Hematopoietic multipotent progenitor cell (in vitro differentiated cells): ENCODE data around the gene WASHC2A. TPM values are rescaled to one million over a fixed set of nuclear protein-coding genes. Genes with fewer than 3 reads are reported as not detected.
"Not testable (repeated sequence)": the region's sequence is repeated elsewhere in the genome, so short reads cannot be mapped to it uniquely, and the experiment has no call there.

Experiments
- DNase-seq, 3 donors: peaks; one replicate each; pipeline ENCODE4 v3.0.0-alpha.2; 2011 to 2015; ENCODE audit warnings: low read depth in 2 of 3, low spot score in 2 of 3
- total RNA-seq: library from RNA; depleted of rRNA; stranded (reverse); fragments of >200 nt; gene quantifications from one replicate; pipeline ENCODE4 v1.2.3, GENCODE V29; 2012

The WASHC2A gene
- total RNA-seq, 1 donor = 16.4 TPM

- not testable (repeated sequence) for DNase-seq
Measured at GRCh38 chr10:50132322-50132721, 64.6 kb downstream of the WASHC2A start.

- not testable (repeated sequence) for DNase-seq
Measured at GRCh38 chr10:50132841-50133240, 65.1 kb downstream of the WASHC2A start.

DNA sequence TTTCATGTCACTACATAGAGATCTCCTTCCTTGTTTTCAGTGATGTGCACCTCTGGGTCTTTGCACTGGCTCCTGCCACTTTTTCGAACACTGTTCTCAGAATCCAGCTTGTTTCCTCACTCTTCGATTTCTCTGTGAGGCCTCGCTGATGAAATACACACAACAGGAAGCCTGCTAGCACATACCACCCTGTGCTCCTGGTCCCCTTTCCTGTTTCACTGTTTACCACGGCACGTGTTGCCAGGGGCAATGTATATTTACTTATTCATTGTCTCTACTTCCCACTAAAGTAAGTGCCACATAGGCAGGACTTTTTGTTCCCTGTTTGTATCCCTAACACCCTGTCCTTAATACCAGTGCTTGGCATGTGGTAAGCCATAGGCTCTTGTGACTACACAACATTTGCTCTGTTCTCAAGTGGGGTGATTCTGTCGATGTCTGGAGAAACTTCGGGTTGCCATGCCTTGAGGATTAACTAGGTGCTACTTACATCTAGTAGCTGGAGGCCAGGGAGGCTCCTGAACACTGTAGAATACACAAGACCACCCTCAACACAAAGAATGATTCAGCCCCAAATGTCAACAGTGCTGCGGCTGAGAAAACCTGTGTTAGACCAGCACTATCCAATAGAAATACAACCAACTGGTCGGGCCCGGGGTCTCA is 75.9 kb downstream of the WASHC2A start:
- peak in 2 of 3 donors; percentile 25 to 79 for DNase-seq

DNA sequence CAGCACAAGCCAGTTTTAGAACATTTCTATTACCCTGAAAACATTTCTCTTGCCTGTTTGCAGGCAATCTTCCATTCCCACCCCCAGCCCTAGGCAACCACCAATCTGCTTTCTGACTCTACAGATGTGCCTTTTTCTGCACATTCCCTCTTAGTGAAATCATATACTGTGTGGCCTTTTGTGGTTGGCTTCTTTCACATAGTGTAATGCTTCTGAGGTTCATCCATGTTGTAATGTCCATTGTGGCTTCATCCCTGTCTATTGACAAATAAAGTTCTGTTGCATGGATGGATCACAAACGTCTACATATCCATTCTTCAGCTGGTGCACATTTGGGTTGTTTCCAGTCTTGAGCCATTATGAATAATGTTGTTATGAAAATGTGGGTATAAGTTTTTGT is 77.8 kb downstream of the WASHC2A start:
- not testable (repeated sequence) for DNase-seq

DNA sequence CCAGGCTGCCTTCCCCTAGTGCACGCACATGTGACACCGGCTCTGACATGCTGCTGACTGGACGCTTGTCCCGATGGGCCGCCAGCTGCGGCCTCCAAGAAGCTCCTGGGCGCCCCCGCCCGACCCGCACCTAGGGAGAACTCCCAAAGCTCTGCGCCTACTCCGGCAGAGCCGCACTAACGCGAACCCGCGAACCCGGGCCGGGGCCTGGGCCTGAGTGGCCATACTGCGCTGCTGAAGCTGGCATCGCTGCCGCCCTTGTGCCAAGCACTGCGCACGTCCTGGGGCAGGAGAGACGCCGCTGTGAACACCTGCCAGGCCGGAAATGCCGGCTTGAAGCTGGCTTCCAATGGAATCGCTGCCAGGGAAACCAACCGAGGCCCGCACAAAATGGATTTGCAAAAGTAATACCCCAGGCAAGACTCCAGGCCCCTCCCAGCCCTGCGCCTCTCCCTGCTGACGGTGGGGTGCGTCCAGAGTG is 85.1 kb downstream of the WASHC2A start:
- DNase-seq = no peak

- DNase-seq = not testable (repeated sequence)
Measured at GRCh38 chr10:50157868-50158267, 90.1 kb downstream of the WASHC2A start.

DNA sequence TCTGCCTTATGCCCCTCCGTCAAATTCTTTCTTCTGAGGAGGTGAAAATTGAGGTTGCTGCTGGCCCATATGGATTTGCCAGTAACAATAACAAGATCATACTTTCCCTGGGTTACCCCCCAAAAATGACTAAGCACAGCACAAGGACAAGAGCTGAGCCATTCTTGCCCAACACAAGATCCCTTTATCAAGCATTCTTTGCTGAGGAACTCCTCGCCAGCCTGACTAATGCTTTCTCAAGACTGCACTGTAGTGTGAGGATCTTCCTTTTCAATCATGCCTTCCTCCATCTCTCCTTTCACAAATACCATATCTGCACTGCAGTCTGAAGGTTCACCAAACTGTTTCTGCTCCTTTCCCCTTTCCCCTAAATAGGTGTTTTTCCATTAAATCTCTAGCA is 92.1 kb downstream of the WASHC2A start:
- DNase-seq = not testable (repeated sequence)

DNA sequence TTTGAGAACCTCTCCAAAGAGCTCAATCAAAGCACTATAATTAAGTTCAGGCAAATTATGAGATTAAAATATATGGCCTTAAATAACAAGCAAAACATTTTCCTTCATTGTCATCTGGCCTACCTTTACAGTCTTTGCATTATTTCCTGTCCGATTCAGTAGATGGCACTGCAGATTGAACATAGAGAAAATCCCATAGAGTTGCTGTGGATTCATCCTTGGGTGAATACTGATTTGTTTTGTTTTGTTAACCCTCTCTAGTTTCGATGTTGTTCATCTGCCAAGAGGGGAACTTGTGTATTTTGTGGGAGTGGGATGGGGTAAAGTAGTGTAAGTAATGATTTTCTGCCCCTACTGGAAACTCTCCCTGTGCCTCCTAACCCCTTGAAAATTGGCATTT is 97.3 kb downstream of the WASHC2A start:
- not testable (repeated sequence) for DNase-seq

- DNase-seq = not testable (repeated sequence)
Measured at GRCh38 chr10:50167833-50168232, 100.1 kb downstream of the WASHC2A start.

GRCh38 chr10:50169506-50169905 is 101.8 kb downstream of the WASHC2A start:
- not testable (repeated sequence) for DNase-seq

DNA sequence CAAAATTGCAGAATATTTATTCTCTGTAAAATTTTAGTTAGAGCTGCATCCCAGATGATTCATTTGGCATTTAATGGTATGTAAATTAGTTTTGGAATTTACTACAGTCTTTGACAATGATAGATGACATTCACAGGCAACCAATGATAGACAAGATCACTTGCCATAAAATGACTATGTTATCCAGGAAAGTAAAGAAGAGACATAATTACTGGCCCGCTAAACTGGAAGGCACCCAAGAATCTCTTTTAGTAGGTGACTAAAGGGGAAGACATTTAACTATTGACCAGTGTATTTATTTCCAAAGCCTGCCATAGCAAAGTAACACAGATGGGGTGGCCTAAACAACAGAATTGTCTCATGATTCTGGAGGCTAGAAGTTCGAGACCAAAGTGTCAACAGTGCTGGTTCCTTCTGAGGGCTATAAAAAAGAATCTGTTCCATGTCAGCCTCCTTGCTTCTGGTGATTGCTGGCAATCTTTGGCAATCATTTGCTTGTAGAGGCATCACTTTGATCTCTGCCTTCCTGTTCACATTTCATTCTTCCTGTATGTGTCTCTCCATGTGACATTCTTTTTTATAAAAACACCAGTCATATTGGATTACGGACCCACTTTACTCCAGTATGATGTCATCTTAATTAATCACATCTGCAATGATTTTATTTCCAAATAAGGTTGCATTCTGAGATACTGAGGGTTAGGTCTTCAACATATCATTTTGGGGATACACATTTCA is 107.2 kb downstream of the WASHC2A start:
- not testable (repeated sequence) for DNase-seq

Other genes starting within 250 kb of the WASHC2A start
- gene PARG, start 125.9 kb upstream of the WASHC2A start, total RNA-seq = 19.7 TPM
- 12.7 TPM for gene TIMM23B, start 125.9 kb upstream of the WASHC2A start, total RNA-seq
- gene AGAP6, start 79.5 kb upstream of the WASHC2A start, total RNA-seq = 4.6 TPM
- gene ASAH2, start 183.6 kb downstream of the WASHC2A start, total RNA-seq = under 0.01 TPM